ENCODE measurements around the gene GTF2A1L. TPM values are rescaled to one million over a fixed set of nuclear protein-coding genes. Genes with fewer than 3 reads are reported as not detected.

GTF2A1L gene
- 0.13 and 1.5 TPM in 2 replicates for total RNA-seq

GRCh38 chr2:48617618-48618017 is at the start of gene GTF2A1L:
GTF2A1L (plus strand) TSS chr2:48617856; CDS start chr2:48617875, 19 bp downstream.

Other genes starting within 250 kb of the GTF2A1L start
- 9.7 and 35.5 TPM in 2 replicates for gene PPP1R21, start 177.1 kb upstream of the GTF2A1L start, total RNA-seq
- gene STON1, start 87.7 kb upstream of the GTF2A1L start, total RNA-seq: 7.5 and 28.5 TPM in 2 replicates
- 0.39 TPM in 1 of 2 replicates, not detected in the other for gene LHCGR, start 137.9 kb downstream of the GTF2A1L start, total RNA-seq